K562 (cell line): ENCODE measurements around the gene KLHL34. TPM values are rescaled to one million over a fixed set of nuclear protein-coding genes. Genes with fewer than 3 reads are reported as not detected.

Experiments used
- ATAC-seq: fragments of 200-7000 bp; cut with Tn5 transposase; 3 replicates; pipeline ENCODE4 v1.9.1; 2020; ENCODE audit warnings: moderate library complexity
- BruUV-seq: library from RNA; stranded (reverse); fragments of 400-500 nt; replicated peaks from 2 replicates; lab custom pipeline; 2021; lab: Mats Ljungman, UMichigan
- CTCF ChIA-PET: fragments of 300-600 bp; formaldehyde crosslinking; extraction: SDS; loops from one replicate; lab custom pipeline; 2021; ENCODE audit warnings: low intra/inter-chr PET ratio; lab: Yijun Ruan, JAX
- POLR2A ChIA-PET: fragments of 300-600, 350-650 bp; sonication (Branson Sonifier 250); formaldehyde crosslinking; extraction: SDS; loops from one replicate; lab custom pipeline; 2021; ENCODE audit warnings: antibody characterized with exemption, inconsistent platforms; lab: Yijun Ruan, JAX
- DNase-seq, 4 experiments: peaks; one replicate each; pipeline versions ENCODE4 v3.0.0 to v3.0.0-alpha.2; 2011 to 2018; ENCODE audit warnings: low spot score in 3 of 4, mixed read lengths in 3 of 4; ENCODE audit errors: extremely low read depth in 1 of 4
- FAIRE-seq: peaks from 2 replicates; lab custom pipeline; 2011; peaks lifted over from hg19 to GRCh38; lab: Jason Lieb, UNC
- H2AFZ ChIP-seq: 2 replicates; pipeline ENCODE4 v1.6.0; 2011; ENCODE audit warnings: low read depth, low read length, control low read depth, inconsistent platforms
- H3K27ac ChIP-seq: fragments of 200-600 bp; 3 replicates; pipeline ENCODE4 v1.8.0; 2011; ENCODE audit warnings: low read depth, mild to moderate bottlenecking, control low read depth, inconsistent platforms, low read length, moderate library complexity, mixed read lengths; ENCODE audit errors: extremely low read depth
- H3K27me3 ChIP-seq, 2 experiments: fragments of 300-600 bp in 1 of 2; 2 replicates in 1 of 2; 3 replicates in 1 of 2; pipeline versions ENCODE4 v1.6.0 to v1.8.0; 2011; ENCODE audit warnings: inconsistent platforms in 2 of 2, low read length in 2 of 2, mild to moderate bottlenecking in 1 of 2, mixed read lengths in 1 of 2, moderate library complexity in 1 of 2; ENCODE audit not compliant: control insufficient read depth in 2 of 2, insufficient read depth in 2 of 2
- H3K36me3 ChIP-seq: fragments of 300-600 bp; 3 replicates; pipeline ENCODE4 v1.8.0; 2011; ENCODE audit warnings: mild to moderate bottlenecking, low read length, inconsistent platforms; ENCODE audit not compliant: control insufficient read depth, insufficient read depth
- H3K4me1 ChIP-seq, 2 experiments: fragments of 200-600 bp in 1 of 2; replicated peaks in 1 of 2; 2 replicates in 1 of 2; 3 replicates in 1 of 2; pipeline versions ENCODE4 v1.5.1 to v1.8.0; 2011; ENCODE audit warnings: inconsistent platforms in 2 of 2, low read length in 2 of 2, mild to moderate bottlenecking in 1 of 2, mixed read lengths in 1 of 2, moderate library complexity in 1 of 2; ENCODE audit not compliant: control insufficient read depth in 2 of 2, insufficient read depth in 2 of 2
- H3K4me2 ChIP-seq: 2 replicates; pipeline ENCODE4 v1.6.1; 2011; ENCODE audit warnings: low read length, control low read depth, inconsistent platforms, mixed read lengths; ENCODE audit not compliant: insufficient read depth
- H3K4me3 ChIP-seq: fragments of 200-600 bp; sonication (generic), shearing (Covaris generic); 2 replicates; pipeline ENCODE4 v1.5.1; 2016; ENCODE audit warnings: control low read depth, inconsistent platforms
- H3K79me2 ChIP-seq: fragments of 200-600 bp; 3 replicates; pipeline ENCODE4 v1.8.0; 2011; ENCODE audit warnings: low read length, inconsistent platforms; ENCODE audit not compliant: control insufficient read depth, insufficient read depth
- H3K9ac ChIP-seq, 2 experiments: 2 replicates each; pipeline versions ENCODE4 v1.6.0 to v1.6.1; 2011; ENCODE audit warnings: low read depth in 2 of 2, low read length in 2 of 2, control low read depth in 1 of 2, inconsistent platforms in 1 of 2, mild to moderate bottlenecking in 1 of 2, mixed read lengths in 1 of 2; ENCODE audit not compliant: insufficient read depth in 1 of 2
- H3K9me1 ChIP-seq: one replicate; pipeline ENCODE4 v1.6.0; 2011; ENCODE audit warnings: inconsistent platforms, mild to moderate bottlenecking, low read length, moderate library complexity; ENCODE audit not compliant: control insufficient read depth, insufficient read depth
- H3K9me3 ChIP-seq: replicated peaks from 2 replicates; pipeline ENCODE4 v1.5.1; 2011; ENCODE audit warnings: low read depth, low read length, inconsistent platforms; ENCODE audit not compliant: control insufficient read depth, insufficient read depth
- H4K20me1 ChIP-seq: replicated peaks from 2 replicates; pipeline ENCODE4 v1.6.1; 2011; ENCODE audit warnings: low read length, inconsistent platforms, mixed read lengths; ENCODE audit not compliant: control insufficient read depth, insufficient read depth
- BRCA1 ChIP-seq, 2 experiments: fragments of 450-650 bp in 1 of 2; sonication (generic) in 1 of 2; formaldehyde crosslinking in 1 of 2; IDR thresholded peaks; 2 replicates each; pipeline versions ENCODE4 v1.5.0 to v1.6.1; 2017 to 2020; ENCODE audit warnings: mild to moderate bottlenecking in 1 of 2, missing genetic modification reagents in 1 of 2
- DMBX1 ChIP-seq: fragments of 250-450 bp; sonication (Bioruptor Pico); IDR thresholded peaks from 2 replicates; pipeline ENCODE4 v1.8.0; 2022; ENCODE audit warnings: inconsistent platforms, mild to moderate bottlenecking, moderate library complexity, borderline replicate concordance
- FOXK1 ChIP-seq: sonication (generic); formaldehyde crosslinking; IDR thresholded peaks from 2 replicates; pipeline ENCODE4 v1.8.0; 2022; ENCODE audit warnings: missing genetic modification reagents, mild to moderate bottlenecking, borderline replicate concordance
- FOXP4 ChIP-seq: sonication (generic); formaldehyde crosslinking; IDR thresholded peaks from 2 replicates; pipeline ENCODE4 v1.8.0; 2022; ENCODE audit warnings: mild to moderate bottlenecking, missing genetic modification reagents, borderline replicate concordance
- IFI16 ChIP-seq: fragments of 250-450 bp; sonication (Bioruptor Pico); IDR thresholded peaks from 2 replicates; pipeline ENCODE4 v2.1.2; 2022; ENCODE audit warnings: mild to moderate bottlenecking, inconsistent platforms
- MED1 ChIP-seq: sonication (generic); formaldehyde crosslinking; IDR thresholded peaks from 2 replicates; pipeline ENCODE4 v1.8.1; 2023; ENCODE audit warnings: missing genetic modification reagents, borderline replicate concordance
- MTA3 ChIP-seq: fragments of 450-650 bp; formaldehyde crosslinking; IDR thresholded peaks from 2 replicates; pipeline ENCODE4 v1.6.1; 2017; ENCODE audit warnings: mild to moderate bottlenecking, borderline replicate concordance
- TAF7 ChIP-seq: fragments of 450-650 bp; IDR thresholded peaks from 2 replicates; pipeline ENCODE4 v1.6.1; 2016; ENCODE audit warnings: missing genetic modification characterization, missing compliant biosample characterization
- THAP7 ChIP-seq: fragments of 250-450 bp; sonication (Bioruptor Pico); IDR thresholded peaks from 2 replicates; pipeline ENCODE4 v1.5.0; 2021
- VEZF1 ChIP-seq: fragments of 200-800 bp; sonication (Bioruptor generic); IDR thresholded peaks from 2 replicates; pipeline ENCODE4 v1.6.1; 2017; ENCODE audit warnings: missing genetic modification characterization, missing compliant biosample characterization
- YBX1 ChIP-seq: fragments of 450-650 bp; IDR thresholded peaks from 2 replicates; pipeline ENCODE4 v1.7.1; 2016; ENCODE audit warnings: mild to moderate bottlenecking
- WGBS: fragments of 100-300 bp; shearing (Covaris generic); methylation state at CpG from one replicate; pipeline ENCODE4 v1.1.6; 2016; ENCODE audit warnings: low coverage, mixed read lengths; ENCODE audit not compliant: insufficient coverage; ENCODE audit errors: missing lambda C conversion rate; 5-methylcytosine and 5-hydroxymethylcytosine counted together
- in situ Hi-C: fragments of 300-500 bp; cut with MboI; formaldehyde crosslinking; loops from 4 replicates; pipeline ENCODE4 v1.15.0; 2018; ENCODE audit warnings: inconsistent platforms, mixed read lengths
- intact Hi-C: fragments of 100-400 bp; cut with micrococcal nuclease; formaldehyde crosslinking; loops from 2 replicates; pipeline ENCODE4 v1.14.2; 2022
- polyA plus RNA-seq, 8 experiments: library from polyadenylated mRNA; depleted of rRNA in 4 of 8; stranded (reverse) in 5 of 8; unstranded in 3 of 8; fragments of >200 nt; fragmentation: Nextera tagmentation in 2 of 8; fragmentation: Illumina TruSeq in 1 of 8; extraction: Ambion mirVana in 2 of 8; extraction: Trizol in 1 of 8; gene quantifications; 2 replicates each; pipeline versions ENCODE4 v1.2.1 to v1.2.3, GENCODE V29; 2011 to 2014; ENCODE audit warnings: inconsistent platforms in 1 of 8, missing spikeins in 1 of 8
- total RNA-seq, 7 experiments: library from RNA; depleted of rRNA in 6 of 7; stranded (reverse); fragments of >200 nt in 6 of 7; fragmentation: Illumina TruSeq in 2 of 7; extraction: Trizol in 2 of 7; gene quantifications; 2 replicates each; pipeline versions ENCODE4 v1.2.1 to v1.2.3, GENCODE V29; 2011 to 2021; ENCODE audit warnings: low replicate concordance in 1 of 7
- TF ChIP-seq, protein P1 (sequence below): fragments of 450-650 bp; IDR thresholded peaks from 2 replicates; pipeline ENCODE4 v1.6.1; 2016; ENCODE audit warnings: low read depth, mild to moderate bottlenecking, moderate library complexity
- TF ChIP-seq, protein P2 (sequence below): fragments of 250-450 bp; sonication (Bioruptor Pico); IDR thresholded peaks from 2 replicates; pipeline ENCODE4 v1.4.0; 2020; ENCODE audit warnings: mild to moderate bottlenecking, moderate library complexity, borderline replicate concordance

The KLHL34 gene
- total and polyA plus RNA-seq, 9 of the 15 experiments (the other 6 are each of a cell fraction or from before 2014, with no cell fraction given), result not detected

DNA sequence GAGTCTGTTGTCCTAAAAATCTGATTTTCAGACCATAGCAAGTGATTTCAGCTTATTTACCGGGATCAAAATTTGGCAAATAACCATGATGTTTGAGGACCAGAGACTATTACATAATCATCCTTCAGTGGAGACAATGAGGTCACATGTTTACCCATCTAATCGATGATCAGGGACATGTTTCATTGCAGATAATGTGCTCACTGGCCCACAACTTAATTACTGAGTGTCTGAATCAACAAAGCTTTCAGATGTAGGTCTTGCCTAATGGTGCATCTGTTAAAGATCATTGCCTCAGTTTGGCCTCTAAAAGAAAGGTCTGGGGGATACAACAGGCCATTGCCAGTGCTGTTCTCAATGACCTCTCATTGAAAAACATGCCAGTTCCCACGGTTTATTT lies 42.8 kb upstream of the KLHL34 start:
- Histone ChIP-seq H4K20me1 (no peaks in the 10 kb centered on the region), H3K9me3 (no peaks in the 10 kb centered on the region), H2AFZ (no peak overlapping the region), H3K4me2 (no peak overlapping the region), H3K27ac (no peak overlapping the region), H3K36me3 (no peaks in the 10 kb centered on the region), H3K9ac (no peak overlapping the region), H3K79me2 (no peaks in the 10 kb centered on the region), H3K27me3 (no peaks in the 10 kb centered on the region), H3K4me1 (no peaks in the 10 kb centered on the region), H3K4me3 (no peak overlapping the region), H3K9me1 (no peaks in the 10 kb centered on the region)
- DNase-seq, result no peak
- ChIA-PET CTCF (no interaction called here), POLR2A (no interaction called here)
- no peak for ATAC-seq
- FAIRE-seq, result no peak
- in situ Hi-C loops, result no loop called here
- no TSS peak for BruUV-seq
- 0% methylated on average over 3 of the region's 3 CpGs for WGBS
- intact Hi-C loops, result no loop called here
- TF ChIP-seq FOXK1 (CRISPR knock-in tag) (no peak), MTA3 (no peak), FOXP4 (CRISPR knock-in tag) (no peak), IFI16 (CRISPR knock-in tag) (no peak), MED1 (CRISPR knock-in tag) (no peak), VEZF1 (no peak), THAP7 (CRISPR knock-in tag) (no peak), DMBX1 (CRISPR knock-in tag) (no peak), BRCA1 (IDR thresholded peaks at IDR 0.05) (no peak), BRCA1 (CRISPR knock-in tag; IDR thresholded peaks at IDR 0.05) (no peak), YBX1 (no peak), TAF7 (tag) (no peak)
- TF ChIP-seq, protein P1, sequence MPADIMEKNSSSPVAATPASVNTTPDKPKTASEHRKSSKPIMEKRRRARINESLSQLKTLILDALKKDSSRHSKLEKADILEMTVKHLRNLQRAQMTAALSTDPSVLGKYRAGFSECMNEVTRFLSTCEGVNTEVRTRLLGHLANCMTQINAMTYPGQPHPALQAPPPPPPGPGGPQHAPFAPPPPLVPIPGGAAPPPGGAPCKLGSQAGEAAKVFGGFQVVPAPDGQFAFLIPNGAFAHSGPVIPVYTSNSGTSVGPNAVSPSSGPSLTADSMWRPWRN, result no peak
- TF ChIP-seq, protein P2, sequence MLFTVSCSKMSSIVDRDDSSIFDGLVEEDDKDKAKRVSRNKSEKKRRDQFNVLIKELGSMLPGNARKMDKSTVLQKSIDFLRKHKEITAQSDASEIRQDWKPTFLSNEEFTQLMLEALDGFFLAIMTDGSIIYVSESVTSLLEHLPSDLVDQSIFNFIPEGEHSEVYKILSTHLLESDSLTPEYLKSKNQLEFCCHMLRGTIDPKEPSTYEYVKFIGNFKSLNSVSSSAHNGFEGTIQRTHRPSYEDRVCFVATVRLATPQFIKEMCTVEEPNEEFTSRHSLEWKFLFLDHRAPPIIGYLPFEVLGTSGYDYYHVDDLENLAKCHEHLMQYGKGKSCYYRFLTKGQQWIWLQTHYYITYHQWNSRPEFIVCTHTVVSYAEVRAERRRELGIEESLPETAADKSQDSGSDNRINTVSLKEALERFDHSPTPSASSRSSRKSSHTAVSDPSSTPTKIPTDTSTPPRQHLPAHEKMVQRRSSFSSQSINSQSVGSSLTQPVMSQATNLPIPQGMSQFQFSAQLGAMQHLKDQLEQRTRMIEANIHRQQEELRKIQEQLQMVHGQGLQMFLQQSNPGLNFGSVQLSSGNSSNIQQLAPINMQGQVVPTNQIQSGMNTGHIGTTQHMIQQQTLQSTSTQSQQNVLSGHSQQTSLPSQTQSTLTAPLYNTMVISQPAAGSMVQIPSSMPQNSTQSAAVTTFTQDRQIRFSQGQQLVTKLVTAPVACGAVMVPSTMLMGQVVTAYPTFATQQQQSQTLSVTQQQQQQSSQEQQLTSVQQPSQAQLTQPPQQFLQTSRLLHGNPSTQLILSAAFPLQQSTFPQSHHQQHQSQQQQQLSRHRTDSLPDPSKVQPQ (CRISPR knock-in tag), result no peak
